HG03135 (cell line): ENCODE measurements around the gene RAB11B.
"Not testable (repeated sequence)": the region's sequence is repeated elsewhere in the genome, so short reads cannot be mapped to it uniquely, and the experiment has no call there.

Experiments used
- ATAC-seq: cut with Tn5 transposase; IDR thresholded peaks from one replicate; pipeline ENCODE4 v1.9.1; 2021; ENCODE audit warnings: mild to moderate bottlenecking, moderate library complexity; ENCODE audit not compliant: unreplicated experiment

RAB11B gene

DNA sequence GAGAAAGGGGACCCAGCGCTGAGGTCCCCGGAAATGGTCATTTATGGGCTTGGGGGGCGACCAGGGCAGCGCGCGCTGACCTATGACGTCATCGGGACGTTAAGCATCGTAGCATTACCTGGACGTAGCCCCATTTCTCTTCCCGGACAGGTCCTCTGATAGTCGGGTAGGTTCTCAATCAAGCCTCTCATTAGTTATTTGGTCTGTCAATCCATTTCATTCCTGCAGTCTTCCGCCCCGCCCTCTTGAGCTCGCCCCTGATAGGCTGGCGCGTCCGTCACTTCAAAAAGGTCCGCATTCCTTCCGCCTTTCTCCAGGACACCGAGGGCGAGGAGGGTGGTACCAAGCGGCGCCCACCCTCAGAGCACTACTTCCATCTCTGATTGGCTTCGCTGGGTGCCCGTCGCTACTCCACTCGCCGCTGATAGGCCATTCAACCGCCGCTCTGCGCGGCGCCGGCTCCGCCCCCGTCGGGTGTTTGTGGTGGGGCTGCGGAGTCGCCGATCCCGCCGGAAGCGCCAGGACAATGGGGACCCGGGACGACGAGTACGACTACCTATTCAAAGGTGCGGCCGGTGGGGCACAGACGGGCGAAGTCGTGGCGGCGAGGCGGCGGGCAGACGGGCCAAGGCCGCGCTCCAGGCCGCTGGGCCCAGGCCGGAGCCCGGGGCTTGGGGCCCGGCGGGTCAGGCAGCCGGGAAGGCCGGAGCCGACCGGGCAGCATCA is at the start of gene RAB11B:
Gene RAB11B (plus strand): TSS at position 470 of the 726 bp plus-strand sequence. CDS start 57 bp downstream, at position 527.
- peak; percentile 92 for ATAC-seq

DNA sequence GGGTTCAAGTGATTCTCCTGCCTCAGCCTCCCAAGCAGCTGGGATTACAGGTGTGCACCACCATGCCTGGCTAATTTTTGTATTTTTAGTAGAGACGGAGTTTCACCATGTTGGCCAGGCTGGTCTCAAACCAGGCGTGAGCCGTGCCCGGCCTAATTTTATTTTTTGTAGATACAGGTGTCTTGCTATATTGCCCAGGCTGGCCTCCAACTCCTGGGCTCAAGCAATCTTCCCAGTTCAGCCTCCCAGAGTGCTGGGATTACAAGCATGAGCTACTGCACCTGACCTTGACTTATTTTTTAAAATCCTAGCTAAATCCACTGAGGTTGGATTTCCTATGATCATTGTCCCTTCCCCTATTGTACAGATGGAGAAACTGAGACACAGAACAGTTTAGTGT is 48.7 kb upstream of the RAB11B start:
- ATAC-seq: not testable (repeated sequence)

DNA sequence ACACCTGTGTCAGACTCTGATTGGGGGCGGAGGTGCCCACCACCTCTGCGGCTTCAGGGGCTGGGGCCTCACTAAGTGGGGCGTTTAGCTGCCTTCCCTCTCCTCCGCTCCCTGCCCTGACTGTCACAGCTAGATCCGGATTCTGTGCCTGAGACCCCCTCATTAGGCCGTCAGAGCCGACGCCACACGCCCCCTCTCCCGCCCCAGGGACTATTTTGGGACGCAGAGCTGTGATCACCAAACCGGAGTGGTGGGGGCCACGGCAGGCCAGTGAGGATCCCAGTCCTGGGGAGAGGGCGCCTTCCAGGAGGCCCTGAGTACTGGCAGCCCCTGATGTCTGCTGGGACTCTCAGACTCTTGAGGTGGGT is 47.9 kb upstream of the RAB11B start:
- no peak for ATAC-seq

DNA sequence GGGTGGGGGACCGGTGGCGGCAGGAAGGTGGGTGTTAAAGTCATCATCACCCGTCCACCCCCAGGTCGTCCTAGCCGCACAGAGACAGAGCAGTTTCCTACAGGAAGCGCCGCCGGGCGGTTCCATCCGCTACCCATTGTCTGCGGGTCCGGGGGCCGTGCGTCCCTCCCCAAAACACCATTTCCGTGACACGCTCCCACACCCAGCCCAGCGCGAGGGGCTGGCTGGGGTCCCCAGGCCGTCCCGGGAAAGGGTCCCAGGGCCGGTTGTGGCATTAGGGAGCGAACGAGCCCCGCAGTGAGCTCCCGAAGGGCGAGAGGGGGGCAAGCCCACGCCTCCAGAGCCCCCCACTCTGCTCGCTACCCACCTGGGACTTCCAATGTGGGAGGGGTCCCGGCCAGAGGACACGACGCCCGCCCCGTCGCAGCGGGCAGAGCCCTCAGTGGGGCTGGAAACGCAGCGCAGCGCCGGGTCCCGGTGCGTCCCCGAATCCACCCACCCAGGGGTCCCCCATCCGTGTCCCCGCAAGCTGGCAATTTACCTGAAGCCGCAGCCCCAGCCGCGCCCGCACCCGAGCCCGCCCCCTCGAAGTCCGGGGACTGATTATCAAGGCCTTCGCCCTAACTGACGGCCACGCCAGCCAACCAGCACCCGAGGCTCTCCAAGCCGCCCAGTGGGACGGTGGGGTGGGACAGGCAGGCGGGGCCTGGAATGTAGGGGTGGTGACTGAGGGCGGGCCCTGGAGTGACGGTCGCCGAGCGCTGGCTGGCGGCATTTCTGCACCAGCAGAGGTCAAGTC is 47.3 kb upstream of the RAB11B start, which contains the start of gene KANK3:
Gene KANK3 (minus strand): TSS at position 579 of the 799 bp plus-strand sequence. CDS start 5,434 bp downstream, outside the sequence.
- peak; percentile 88 for ATAC-seq

DNA sequence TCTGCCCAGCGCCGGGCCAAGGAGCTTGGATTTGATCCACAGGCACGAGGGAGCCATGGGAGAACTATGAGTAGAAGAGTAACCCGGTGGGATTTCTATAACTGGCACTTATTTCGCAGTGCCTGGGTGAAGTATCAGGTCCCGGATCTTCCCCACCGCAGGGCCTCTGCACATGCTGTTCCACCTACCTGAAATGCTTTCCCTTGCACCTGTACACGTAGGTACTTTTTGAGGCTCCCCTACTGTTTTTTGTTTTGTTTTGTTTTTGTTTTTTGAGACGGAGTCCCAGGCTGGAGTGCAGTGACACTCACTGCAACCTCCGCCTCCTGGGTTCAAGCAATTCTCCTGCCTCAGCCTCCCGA is 46.7 kb upstream of the RAB11B start:
- no peak for ATAC-seq

DNA sequence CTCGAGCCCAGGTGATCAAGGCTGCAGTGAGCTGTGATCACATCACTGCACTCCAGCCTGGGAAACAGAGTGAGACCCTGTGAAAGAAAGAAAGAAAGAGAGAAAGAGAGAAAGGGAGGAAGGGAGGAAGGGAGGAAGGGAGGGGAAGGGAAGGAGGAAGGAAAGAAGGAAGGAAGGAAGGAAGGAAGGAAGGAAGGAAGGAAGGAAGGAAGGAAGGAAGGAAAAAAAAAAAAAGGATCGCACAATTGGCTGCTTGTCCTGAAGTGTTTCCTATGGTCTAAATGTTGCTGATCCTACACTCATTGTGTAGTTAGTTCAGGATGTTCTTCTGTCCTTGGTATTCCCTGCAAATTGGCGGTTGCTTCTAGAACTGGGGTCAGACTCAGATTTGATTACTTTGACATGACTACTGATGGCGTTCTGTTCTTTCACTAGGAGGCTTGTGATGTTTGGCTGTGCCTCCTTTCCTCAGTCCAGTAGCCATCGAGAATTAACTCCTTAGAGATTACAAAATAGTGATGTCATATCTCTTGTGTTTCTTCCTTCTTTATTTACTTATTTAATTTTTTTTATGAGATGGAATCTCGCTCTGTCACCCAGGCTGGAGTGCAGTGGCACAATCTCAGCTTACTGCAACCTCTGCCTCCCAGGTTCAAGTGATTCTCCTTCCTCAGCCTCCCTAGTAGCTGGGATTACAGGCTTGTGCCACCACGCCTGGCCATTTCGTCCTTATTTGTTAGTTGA is 40.4 kb upstream of the RAB11B start:
- not testable (repeated sequence) for ATAC-seq

DNA sequence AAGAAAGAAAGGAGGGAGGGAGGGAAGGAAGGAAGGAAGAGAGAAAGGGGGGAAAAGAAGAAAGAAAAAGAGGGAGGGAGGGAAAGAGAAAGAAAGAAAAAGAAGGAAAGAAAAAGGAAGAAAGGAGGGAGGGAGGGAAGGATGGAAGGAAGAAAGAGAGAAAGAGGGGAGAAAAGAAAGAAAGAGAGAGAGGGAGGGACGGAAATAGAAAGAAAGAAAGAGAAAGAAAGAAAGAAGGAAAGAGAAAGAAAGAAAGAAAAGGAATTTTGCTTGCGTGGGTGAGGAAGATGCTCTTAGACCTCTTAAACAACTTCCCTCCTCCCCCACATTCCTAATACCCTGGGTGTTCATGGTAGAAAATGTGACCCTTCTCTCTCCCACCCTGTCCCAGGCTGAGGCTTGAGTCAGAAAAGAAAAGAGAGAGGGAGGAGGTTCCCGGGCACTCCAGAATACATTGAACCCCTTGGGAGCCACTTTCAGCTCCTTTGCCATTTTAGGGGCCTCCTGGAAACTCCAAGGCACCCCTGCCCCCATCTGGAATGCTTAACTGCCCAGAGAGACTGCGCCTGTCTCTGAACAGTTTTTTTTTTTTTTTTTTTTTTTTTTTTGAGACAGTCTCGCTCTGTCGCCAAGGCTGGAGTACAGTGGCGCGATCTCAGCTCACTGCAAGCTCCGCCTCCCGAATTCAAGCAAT is 37.9 kb upstream of the RAB11B start:
- ATAC-seq: no peak

DNA sequence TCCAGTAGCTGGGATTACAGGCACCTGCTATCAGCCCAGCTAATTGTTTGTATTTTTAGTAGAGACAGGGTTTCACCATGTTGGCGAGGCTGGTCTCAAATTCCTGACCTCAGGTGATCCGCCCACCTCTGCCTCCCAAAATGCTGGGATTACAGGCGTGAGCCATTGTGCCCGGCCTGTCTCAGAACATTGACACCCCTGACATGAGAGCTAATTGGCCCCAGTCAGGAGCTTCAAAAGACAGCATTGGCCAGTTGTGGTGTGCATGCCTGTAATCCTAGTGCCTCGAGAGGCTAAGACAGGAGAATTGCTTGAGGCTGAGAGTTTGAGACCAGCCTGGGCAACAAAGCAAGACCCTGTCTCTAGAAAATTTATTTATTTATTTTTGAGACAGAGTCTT is 37.3 kb upstream of the RAB11B start:
- not testable (repeated sequence) for ATAC-seq

DNA sequence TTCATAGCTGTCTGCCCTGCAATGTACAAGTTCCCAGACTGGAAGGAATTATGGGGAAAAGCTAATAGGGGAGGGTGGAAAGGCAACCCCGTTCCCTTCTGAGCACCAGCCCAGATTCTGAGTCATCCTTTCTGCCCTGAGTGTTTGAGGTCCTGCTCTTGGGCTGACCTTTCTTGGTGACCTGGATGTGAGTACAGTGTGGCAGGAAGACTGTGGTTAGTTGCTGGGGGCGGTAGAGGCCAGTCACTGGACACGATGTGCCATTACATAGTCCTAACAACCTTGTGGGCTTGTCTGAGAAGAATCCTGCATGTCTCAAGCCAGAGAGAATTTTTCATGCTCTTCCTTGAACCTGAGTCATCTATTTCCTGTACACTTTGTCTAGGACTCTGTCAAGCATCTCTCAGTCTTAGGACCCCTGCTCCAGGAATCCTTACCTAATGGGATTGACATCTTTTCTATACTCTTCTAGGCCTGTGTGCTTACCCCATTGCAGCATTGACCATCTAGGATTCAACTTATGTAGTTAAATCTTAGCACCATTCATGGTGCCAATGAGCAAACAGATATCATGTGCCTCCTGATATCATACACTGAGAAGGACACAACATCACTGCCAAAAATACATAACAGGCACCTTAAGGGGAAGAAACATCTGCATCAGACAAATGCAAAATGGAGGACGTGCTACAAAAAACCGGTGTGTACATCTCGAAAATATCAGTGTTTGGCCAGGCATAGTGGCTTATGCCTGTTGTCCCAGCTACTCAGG is 34.3 kb upstream of the RAB11B start:
- no peak for ATAC-seq

DNA sequence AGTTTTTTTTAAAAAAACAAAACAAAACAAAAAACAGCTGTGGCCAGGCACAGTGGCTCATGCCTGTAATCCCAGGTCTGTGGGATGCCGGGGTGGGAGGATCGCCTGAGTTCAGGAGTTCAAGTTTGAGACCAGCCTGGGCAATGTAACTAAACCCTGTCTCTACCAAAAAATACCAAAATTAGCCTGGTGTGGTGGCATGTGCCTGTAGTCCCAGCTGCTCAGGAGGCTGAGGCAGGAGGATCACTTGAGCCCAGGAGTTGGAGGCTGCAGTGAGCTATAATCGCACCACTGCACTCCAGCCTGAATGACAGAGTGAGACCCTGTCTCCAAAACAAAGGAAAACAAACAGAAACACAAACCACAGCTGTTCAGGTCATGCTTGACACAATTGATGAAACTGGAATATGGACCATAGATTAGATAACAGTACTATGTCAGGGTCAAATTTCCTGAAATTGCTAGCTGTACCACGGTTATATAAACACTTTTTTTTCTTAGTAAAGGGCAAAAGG is 33.1 kb upstream of the RAB11B start:
- ATAC-seq: no peak

DNA sequence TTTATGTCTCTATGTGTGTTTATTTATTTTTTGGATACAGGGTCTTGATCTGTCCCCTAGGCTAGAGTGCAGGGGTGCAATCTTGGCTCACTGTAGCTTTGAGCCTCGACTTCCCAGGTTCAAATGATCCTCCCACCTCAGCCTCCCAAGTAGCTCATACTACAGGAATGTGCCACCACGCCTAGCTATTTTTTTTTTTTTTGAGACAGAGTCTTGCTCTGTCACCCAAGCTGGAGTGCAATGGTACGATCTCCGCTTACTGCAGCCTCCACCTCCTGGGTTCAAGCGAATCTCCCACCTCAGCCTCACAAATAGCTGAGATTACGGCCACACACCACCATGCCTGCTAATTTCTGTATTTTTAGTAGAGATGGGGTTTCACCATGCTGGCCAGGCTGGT is 31.2 kb upstream of the RAB11B start:
- ATAC-seq: no peak

DNA sequence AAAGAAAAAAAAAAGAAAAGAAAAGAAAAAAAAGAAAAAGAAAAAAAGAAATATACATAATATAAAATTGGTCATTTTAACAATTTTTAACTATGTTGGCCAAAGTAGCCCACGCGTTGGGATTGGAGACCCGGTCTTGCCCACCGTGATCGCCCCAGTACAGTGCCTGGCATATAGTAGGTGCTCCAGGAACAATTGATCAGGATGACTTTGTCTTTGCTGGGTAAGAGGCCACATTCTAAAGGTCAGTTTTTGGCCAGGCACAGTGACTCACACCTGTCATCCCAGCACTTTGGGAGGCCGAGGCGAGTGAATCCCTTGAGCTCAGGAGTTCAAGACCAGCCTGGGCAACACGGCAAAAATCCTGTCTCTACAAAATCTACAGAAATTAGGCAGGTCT is 30.0 kb upstream of the RAB11B start:
- ATAC-seq: no peak

DNA sequence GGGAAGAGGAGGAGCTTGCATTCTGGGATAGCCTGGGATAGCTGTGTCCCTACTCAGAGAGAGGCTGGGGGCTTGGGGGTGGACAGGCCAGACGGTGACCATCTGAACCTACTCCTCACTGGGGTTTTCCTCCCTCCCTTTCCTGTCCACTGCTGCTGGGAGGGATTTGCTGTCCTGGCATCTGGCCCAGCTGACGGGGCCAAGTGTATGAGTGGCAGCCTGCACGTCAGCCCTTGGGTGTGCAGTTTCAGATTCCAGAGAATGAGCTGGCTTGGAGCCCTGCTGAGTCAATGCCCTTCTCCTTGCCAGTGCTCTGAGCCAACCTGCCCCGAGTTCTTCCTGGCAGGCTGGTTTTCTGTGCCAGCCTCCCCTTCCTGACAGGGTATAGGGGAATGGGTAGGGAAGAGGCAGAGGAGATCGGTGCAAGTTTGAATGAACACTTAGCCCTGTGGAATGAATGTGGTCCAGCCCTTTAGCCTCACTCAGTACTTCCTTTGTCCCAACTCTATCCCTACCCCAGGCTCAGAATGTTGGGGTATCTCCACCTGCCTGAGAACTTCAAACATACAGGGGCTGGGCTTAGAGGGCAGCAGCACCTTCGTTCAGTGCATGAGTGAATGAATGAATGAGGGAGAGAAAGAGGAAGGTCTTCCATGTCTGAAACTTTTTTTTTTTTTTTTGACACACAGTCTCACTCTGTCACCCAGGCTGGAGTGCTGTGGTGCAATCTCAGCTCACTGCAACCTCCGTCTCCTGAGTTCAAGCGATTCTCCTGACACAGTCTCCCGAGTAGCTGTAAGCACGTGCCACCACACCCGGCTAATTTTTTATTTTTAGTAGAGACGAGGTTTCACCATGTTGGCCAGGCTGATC is 28.0 kb upstream of the RAB11B start:
- ATAC-seq: no peak

DNA sequence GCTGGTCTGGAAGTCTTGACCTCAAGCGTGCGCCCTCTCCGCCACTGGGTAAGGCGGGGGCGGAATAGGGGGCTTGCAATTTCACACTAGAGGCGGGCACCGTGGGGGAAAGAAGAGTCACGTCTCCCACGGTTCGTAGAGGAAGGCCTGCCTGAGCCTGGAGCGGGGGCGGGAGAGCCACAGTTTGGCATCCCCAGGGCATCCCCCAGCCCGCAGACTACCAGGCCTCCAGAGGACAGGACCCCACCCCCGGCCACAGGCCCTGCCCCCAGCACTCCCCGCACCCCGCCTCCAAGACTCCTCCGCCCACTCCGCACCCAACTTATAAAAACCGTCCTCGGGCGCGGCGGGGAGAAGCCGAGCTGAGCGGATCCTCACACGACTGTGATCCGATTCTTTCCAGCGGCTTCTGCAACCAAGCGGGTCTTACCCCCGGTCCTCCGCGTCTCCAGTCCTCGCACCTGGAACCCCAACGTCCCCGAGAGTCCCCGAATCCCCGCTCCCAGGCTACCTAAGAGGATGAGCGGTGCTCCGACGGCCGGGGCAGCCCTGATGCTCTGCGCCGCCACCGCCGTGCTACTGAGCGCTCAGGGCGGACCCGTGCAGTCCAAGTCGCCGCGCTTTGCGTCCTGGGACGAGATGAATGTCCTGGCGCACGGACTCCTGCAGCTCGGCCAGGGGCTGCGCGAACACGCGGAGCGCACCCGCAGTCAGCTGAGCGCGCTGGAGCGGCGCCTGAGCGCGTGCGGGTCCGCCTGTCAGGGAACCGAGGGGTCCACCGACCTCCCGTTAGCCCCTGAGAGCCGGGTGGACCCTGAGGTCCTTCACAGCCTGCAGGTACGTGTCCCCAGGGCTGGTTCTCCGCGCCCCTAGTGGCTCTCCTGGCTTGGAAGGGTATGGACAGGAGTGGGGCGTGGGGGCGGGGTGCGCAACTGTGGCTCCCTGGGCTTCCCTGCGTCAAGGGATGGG is 26.1 kb upstream of the RAB11B start, which contains the start of gene ANGPTL4:
Gene ANGPTL4 (plus strand): TSS at position 353 of the 969 bp plus-strand sequence. CDS start 167 bp downstream, at position 520.
- no peak for ATAC-seq

DNA sequence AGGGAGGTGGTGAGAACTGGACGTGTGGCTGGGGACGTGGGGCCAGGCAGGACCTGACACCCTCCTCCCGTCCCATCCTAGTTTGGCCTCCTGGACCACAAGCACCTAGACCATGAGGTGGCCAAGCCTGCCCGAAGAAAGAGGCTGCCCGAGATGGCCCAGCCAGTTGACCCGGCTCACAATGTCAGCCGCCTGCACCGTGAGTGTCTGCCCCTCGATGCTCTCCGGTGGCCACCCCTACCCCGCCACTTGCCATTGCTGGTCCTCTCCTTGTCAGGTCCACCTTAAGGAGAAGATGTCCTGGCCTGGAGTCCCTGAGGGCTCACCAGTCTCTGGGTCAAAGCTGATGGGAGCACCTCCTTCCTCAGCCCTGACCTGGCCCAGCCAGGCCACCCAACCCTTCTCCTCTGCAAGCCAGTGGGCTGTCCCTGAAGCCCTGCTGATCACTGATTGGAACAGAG is 24.0 kb upstream of the RAB11B start:
- ATAC-seq: no peak

DNA sequence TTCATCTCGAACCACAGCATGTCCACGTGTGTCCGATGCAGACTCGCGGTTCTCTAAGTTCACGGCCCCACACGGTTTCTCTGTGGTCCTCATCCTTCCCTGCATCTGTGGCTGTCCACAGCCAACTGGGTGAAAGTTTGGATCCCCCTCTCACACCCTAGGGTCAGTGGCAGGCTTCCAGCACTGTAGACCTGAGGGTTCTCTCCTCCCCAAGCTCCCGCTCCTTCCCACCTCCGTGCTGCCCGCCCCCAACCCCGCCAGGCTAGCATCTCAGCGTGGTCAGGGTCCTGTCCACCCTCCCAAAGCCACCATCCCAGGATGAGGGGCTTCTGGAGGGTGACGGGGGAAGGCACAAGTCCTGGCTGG is 23.2 kb upstream of the RAB11B start:
- ATAC-seq: no peak

DNA sequence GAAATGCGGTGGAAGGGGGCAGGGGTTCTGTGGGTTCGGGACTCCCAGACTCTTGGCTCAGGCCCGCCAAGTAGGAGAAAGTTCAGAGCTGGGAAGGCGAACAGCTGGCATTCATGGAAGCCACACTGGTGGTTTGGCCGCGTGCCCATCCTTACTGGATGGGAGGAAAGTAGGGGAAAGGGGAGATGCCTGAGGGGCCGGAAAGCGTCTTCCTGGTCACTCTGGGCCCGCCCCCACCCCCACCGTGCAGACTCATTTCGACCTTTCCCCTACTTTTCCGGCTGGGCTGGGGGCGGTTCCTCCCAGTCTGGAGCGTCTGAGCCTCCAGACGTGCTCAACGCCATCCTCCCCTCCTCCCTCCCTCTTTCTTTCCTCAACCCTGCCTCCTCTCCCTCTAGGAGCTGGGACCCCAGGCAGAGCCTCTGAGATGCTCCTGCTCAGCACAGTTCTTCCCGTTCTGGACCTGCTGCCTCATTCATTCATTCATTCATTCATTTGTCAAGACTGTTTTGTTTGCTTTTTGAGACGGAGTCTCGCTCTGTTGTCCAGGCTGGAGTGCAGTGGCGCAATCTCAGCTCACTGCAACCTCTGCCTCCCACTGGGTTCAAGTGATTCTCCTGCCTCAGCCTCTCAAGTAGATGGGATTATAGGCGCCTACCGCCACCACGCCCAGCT is 22.7 kb upstream of the RAB11B start:
- ATAC-seq: no peak
